ENCODE results near the gene RIN3.
"Not testable (repeated sequence)": the region's sequence is repeated elsewhere in the genome, so short reads cannot be mapped to it uniquely, and the experiment has no call there.

The RIN3 gene

DNA sequence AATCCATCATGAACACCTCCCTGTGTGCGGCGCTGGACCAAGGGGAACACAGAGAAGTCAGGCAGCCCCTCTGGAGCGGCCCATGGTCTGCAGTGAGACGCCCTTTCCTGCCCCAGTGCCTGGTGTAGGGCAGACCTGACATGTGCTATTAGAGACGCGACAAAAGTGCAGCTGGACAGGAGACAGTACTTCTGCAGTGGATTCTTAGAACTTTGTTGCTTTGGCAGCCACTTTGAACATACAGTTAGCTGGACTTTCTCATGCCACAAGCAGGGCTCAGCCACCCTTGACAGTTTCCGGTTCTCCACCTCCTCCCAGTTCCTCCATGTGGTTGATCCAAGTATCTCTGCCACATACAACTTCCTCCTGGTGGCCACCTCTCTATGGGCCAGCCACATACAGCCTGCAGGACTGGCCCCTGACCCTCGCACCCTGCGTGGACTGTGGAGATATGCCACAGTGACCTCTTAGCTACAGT is 188.9 kb downstream of the RIN3 start:
- no peaks in the 10 kb centered on the region for H3K4me1 Mint-ChIP-seq (ENCODE audit: low read depth)

GRCh38 chr14:92703516-92703915 is 189.9 kb downstream of the RIN3 start:
- Mint-ChIP-seq H3K4me1 (ENCODE audit: low read depth) (no peaks in the 10 kb centered on the region), H3K36me3 (ENCODE audit: low read depth) (no peaks in the 10 kb centered on the region), H3K4me3 (no peak overlapping the region), H3K27me3 (ENCODE audit: low read depth) (peaks cover 8% of the 10 kb centered on the region), H3K9me3 (no peaks in the 10 kb centered on the region), H3K27ac (no peak overlapping the region)

More for the DNA sequence above, 188.9 kb downstream of the RIN3 start:
- no peak overlapping the region for H3K4me3 Mint-ChIP-seq
- no peak overlapping the region for H3K27ac Mint-ChIP-seq
- peaks cover 15% of the 10 kb centered on the region for H3K27me3 Mint-ChIP-seq (ENCODE audit: low read depth)
- H3K9me3 Mint-ChIP-seq, result no peaks in the 10 kb centered on the region
- no peaks in the 10 kb centered on the region for H3K36me3 Mint-ChIP-seq (ENCODE audit: low read depth)

DNA sequence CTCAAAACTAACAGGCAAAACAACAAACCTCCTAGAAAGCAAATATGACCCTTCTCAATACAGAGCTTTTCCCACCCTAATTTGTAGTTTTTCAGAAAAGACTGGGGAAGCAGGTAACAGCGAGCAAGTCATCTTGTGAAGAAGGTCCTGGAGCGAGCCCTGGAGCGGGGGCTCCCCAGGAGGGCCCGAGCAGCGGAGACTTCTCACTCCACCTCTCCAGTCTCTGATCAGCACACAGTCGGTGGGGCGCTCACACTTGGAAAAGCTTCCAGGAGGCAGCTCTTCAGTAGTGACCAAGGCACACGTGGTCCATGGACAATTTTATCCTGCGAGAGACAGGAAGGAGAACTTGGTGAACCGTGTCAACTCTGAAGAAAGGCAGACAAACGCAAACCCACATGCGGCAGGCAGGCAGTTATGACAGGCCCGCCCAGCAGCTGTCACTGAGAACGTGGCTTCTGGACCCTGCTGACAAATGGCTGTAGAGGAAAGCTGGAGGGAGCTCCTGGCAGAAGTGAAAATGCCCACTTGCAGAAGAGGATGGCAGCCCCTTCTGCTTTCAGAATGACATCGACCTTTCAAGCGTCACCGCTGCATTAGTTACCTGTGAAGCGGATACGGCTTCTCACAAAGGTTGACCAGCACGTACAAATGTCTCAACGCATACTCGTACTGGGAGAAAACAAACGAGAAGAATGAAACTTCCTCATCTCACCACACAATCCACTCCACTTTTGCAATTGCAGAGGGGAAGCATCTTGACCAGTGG is 190.6 kb downstream of the RIN3 start:
- no peaks in the 10 kb centered on the region for H3K36me3 Mint-ChIP-seq (ENCODE audit: low read depth)
- no peaks in the 10 kb centered on the region for H3K9me3 Mint-ChIP-seq
- H3K4me3 Mint-ChIP-seq, result no peak overlapping the region
- peaks cover 8% of the 10 kb centered on the region for H3K27me3 Mint-ChIP-seq (ENCODE audit: low read depth)
- H3K4me1 Mint-ChIP-seq (ENCODE audit: low read depth), result no peaks in the 10 kb centered on the region
- H3K27ac Mint-ChIP-seq, result no peak overlapping the region

- Mint-ChIP-seq H3K36me3 (ENCODE audit: low read depth) (no peaks in the 10 kb centered on the region), H3K4me3 (no peak overlapping the region), H3K4me1 (ENCODE audit: low read depth) (no peaks in the 10 kb centered on the region), H3K27me3 (ENCODE audit: low read depth) (peaks cover 8% of the 10 kb centered on the region), H3K9me3 (no peaks in the 10 kb centered on the region), H3K27ac (no peak overlapping the region)
Measured at GRCh38 chr14:92704821-92705220, 191.2 kb downstream of the RIN3 start.

GRCh38 chr14:92706386-92706785 is 192.8 kb downstream of the RIN3 start:
- Mint-ChIP-seq H3K4me3 (no peak overlapping the region), H3K9me3 (no peaks in the 10 kb centered on the region), H3K36me3 (ENCODE audit: low read depth) (no peaks in the 10 kb centered on the region), H3K4me1 (ENCODE audit: low read depth) (no peaks in the 10 kb centered on the region), H3K27ac (no peak overlapping the region), H3K27me3 (ENCODE audit: low read depth) (peaks cover 2% of the 10 kb centered on the region)

GRCh38 chr14:92709340-92710000 is 195.9 kb downstream of the RIN3 start:
- H3K9me3 Mint-ChIP-seq, result no peaks in the 10 kb centered on the region
- H3K4me1 Mint-ChIP-seq (ENCODE audit: low read depth), result no peaks in the 10 kb centered on the region
- no peak overlapping the region for H3K27ac Mint-ChIP-seq
- no peak overlapping the region for H3K4me3 Mint-ChIP-seq
- H3K27me3 Mint-ChIP-seq (ENCODE audit: low read depth), result no peaks in the 10 kb centered on the region
- no peaks in the 10 kb centered on the region for H3K36me3 Mint-ChIP-seq (ENCODE audit: low read depth)

GRCh38 chr14:92710001-92710341 is 196.4 kb downstream of the RIN3 start:
- Mint-ChIP-seq H3K9me3 (no peaks in the 10 kb centered on the region), H3K36me3 (ENCODE audit: low read depth) (no peaks in the 10 kb centered on the region), H3K4me1 (ENCODE audit: low read depth) (no peaks in the 10 kb centered on the region), H3K4me3 (no peak overlapping the region), H3K27ac (no peak overlapping the region), H3K27me3 (ENCODE audit: low read depth) (no peaks in the 10 kb centered on the region)

GRCh38 chr14:92711976-92712653 is 198.5 kb downstream of the RIN3 start:
- H3K4me1 Mint-ChIP-seq (ENCODE audit: low read depth), result no peaks in the 10 kb centered on the region
- H3K36me3 Mint-ChIP-seq (ENCODE audit: low read depth), result no peaks in the 10 kb centered on the region

DNA sequence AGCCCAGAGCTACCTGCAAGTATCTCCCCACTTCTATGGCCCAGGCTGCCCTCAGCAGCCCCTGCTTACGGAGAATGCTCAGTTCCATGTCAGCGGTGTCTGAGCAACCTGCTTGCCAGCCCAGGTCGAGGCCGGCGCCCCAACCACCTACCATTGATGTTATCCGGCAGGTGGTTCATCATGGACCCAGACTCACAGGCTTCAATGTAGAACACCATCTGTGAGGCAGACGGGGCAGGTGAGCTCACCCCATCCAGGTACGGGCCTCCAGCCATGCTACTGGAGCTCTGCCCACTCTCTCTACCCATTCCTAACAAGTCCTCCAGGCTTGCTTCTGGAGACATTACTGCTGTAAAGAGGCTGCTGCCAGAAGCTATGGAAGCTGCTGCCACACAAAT is 199.1 kb downstream of the RIN3 start:
- no peaks in the 10 kb centered on the region for H3K36me3 Mint-ChIP-seq (ENCODE audit: low read depth)

More at GRCh38 chr14:92711976-92712653, 198.5 kb downstream of the RIN3 start:
- H3K27ac Mint-ChIP-seq, result no peak overlapping the region
- no peaks in the 10 kb centered on the region for H3K27me3 Mint-ChIP-seq (ENCODE audit: low read depth)
- H3K4me3 Mint-ChIP-seq, result no peak overlapping the region
- H3K9me3 Mint-ChIP-seq, result no peaks in the 10 kb centered on the region

GRCh38 chr14:92714739-92715307 is 201.2 kb downstream of the RIN3 start:
- not testable (repeated sequence) for H3K36me3 Mint-ChIP-seq (ENCODE audit: low read depth); H3K27ac Mint-ChIP-seq; H3K27me3 Mint-ChIP-seq (ENCODE audit: low read depth); H3K4me3 Mint-ChIP-seq; H3K4me1 Mint-ChIP-seq (ENCODE audit: low read depth); H3K9me3 Mint-ChIP-seq

More for the DNA sequence above, 199.1 kb downstream of the RIN3 start:
- H3K27ac Mint-ChIP-seq, result no peak overlapping the region
- H3K4me3 Mint-ChIP-seq, result no peak overlapping the region
- no peaks in the 10 kb centered on the region for H3K4me1 Mint-ChIP-seq (ENCODE audit: low read depth)
- no peaks in the 10 kb centered on the region for H3K9me3 Mint-ChIP-seq
- no peaks in the 10 kb centered on the region for H3K27me3 Mint-ChIP-seq (ENCODE audit: low read depth)

DNA sequence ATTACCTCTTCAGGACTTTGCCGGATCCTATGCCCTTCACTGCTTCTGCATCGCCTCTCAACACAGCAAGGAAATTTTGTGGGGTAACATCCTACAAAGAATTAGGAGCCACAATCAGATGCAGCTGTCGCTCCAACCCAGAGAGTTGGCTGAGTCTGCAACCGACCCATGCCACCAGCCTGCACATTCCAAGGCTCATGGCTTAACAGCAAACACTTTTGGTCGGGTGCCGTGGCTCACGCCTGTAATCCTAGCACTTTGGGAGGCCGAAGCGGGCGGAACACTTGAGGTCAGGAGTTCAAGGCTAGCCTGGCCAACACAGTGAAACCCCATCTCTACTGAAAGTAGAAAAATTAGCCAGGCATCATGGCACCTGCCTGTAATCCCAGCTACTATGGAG is 202.6 kb downstream of the RIN3 start:
- Mint-ChIP-seq H3K27ac (no peak overlapping the region), H3K4me3 (no peak overlapping the region), H3K4me1 (ENCODE audit: low read depth) (no peaks in the 10 kb centered on the region), H3K36me3 (ENCODE audit: low read depth) (no peaks in the 10 kb centered on the region), H3K9me3 (no peaks in the 10 kb centered on the region), H3K27me3 (ENCODE audit: low read depth) (no peaks in the 10 kb centered on the region)

DNA sequence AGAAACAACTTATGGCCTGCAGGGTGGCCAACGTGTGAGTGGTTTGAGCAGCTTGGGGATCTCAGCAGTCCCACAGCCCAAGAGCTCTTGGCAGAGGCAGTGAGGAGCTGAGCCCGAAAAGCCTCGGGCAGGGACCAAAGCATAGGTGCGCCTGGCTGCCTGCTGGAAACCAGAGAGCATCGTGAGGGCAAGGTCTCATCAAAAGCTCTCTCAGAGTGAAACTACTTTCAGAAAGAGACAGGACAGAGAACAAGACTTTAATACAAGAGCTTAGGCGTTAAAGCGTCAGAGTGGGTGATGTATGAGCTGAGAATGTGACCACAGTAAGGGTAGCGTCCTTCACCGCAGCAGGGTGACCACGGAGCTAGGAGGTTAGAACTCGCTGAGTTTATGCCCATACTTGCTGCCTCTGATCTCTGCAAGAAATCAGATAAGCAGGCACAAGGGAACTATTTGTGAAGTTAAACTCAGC is 204.0 kb downstream of the RIN3 start:
- H3K4me3 Mint-ChIP-seq, result no peak overlapping the region
- no peaks in the 10 kb centered on the region for H3K36me3 Mint-ChIP-seq (ENCODE audit: low read depth)
- H3K4me1 Mint-ChIP-seq (ENCODE audit: low read depth), result no peaks in the 10 kb centered on the region
- no peak overlapping the region for H3K27ac Mint-ChIP-seq
- H3K27me3 Mint-ChIP-seq (ENCODE audit: low read depth), result peaks cover 8% of the 10 kb centered on the region
- H3K9me3 Mint-ChIP-seq, result no peaks in the 10 kb centered on the region

GRCh38 chr14:92718664-92719063 is 205.1 kb downstream of the RIN3 start:
- Mint-ChIP-seq H3K27ac (no peak overlapping the region), H3K9me3 (no peaks in the 10 kb centered on the region), H3K27me3 (ENCODE audit: low read depth) (peaks cover 8% of the 10 kb centered on the region), H3K36me3 (ENCODE audit: low read depth) (no peaks in the 10 kb centered on the region), H3K4me1 (ENCODE audit: low read depth) (no peaks in the 10 kb centered on the region), H3K4me3 (no peak overlapping the region)

GRCh38 chr14:92719421-92719820 is 205.8 kb downstream of the RIN3 start:
- Mint-ChIP-seq H3K27ac (no peak overlapping the region), H3K27me3 (ENCODE audit: low read depth) (peaks cover 8% of the 10 kb centered on the region), H3K4me3 (no peak overlapping the region), H3K4me1 (ENCODE audit: low read depth) (no peaks in the 10 kb centered on the region), H3K9me3 (no peaks in the 10 kb centered on the region), H3K36me3 (ENCODE audit: low read depth) (no peaks in the 10 kb centered on the region)
